HG03565 (cell line): ENCODE measurements around the gene PNMA6A.
"Not testable (repeated sequence)": the region's sequence is repeated elsewhere in the genome, so short reads cannot be mapped to it uniquely, and the experiment has no call there.

Experiments
- ATAC-seq: cut with Tn5 transposase; IDR thresholded peaks from one replicate; pipeline ENCODE4 v1.9.1; 2021; ENCODE audit warnings: mild to moderate bottlenecking, moderate library complexity; ENCODE audit not compliant: unreplicated experiment

PNMA6A gene

GRCh38 chrX:153074935-153075334 lies 2.7 kb downstream of the PNMA6A start:
- ATAC-seq: no peak

GRCh38 chrX:153075366-153075765 lies 3.1 kb downstream of the PNMA6A start:
- ATAC-seq: no peak

DNA sequence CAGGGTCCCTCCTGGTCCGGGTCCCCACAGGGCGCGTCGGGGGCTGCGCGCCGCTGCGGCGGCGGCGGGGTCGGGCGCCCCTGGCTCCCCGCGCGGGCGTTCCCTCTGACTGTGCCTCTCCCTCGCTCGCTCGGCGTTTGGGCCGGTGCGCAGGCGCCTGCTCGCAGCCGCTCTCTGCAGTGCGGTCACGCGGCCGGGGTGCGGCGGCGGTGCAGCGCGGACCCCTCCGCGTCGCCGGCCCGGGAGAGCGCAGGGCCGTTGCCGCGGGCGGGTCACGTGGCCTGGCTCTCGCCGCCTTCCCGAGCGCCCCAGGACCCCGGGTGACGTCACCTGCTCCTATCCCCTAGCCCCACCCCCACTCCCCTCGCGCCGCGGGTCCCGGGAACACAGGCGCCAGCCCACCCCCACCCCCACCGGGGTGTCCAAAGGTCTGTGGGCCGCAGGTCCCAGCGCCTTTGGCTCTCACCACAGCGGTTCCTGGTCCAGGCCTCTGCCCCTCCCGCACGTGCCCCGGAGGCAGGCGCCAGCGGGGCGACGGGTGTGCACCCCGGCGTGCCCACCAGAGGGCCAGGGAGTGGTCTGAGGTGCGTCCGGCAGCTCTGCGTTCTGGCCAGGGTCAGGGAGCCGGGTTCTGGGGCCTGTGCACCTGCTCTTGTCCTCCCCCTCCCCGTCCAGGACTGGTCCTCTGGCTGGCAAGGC lies 5.3 kb downstream of the PNMA6A start:
- not testable (repeated sequence) for ATAC-seq

GRCh38 chrX:153083238-153083923 lies 11.1 kb downstream of the PNMA6A start:
- ATAC-seq: not testable (repeated sequence)

DNA sequence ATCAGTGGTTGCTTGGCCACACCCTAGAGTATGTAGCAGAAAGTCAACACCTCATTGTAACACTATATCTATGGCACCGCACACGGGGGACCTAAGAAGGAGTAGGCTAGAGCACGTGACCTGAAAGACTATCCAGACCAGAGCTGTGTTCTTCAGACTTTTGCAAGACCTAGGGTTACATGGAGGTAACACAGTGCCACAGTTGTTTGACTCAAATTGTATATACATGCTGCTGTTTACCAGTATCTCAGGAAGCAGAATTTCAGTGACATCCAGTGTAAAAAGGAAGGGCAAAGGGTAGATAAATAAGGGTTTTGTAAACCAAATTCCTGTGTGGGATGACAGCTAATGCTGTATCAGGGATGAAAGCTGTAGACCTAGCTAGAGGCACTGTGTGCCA lies 30.2 kb downstream of the PNMA6A start:
- no peak for ATAC-seq

DNA sequence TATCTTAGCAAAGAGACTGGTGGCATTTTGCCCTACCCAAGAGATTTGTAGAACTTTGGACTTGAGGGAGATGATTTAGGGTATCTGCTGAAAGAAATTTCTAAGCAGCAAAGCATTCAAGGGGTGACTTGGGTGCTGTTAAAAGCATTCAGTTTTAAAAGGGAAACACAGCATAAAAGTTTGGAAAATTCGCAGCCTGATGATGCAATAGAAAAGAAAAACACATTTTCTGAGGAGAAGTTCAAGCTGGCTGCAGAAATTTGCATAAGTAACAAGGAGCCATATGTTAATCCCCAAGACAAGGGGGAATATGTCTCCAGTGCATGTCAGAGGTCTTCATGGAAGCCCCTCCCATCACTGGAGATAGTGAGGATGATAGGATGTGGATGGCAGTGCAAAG lies 32.7 kb downstream of the PNMA6A start:
- not testable (repeated sequence) for ATAC-seq

DNA sequence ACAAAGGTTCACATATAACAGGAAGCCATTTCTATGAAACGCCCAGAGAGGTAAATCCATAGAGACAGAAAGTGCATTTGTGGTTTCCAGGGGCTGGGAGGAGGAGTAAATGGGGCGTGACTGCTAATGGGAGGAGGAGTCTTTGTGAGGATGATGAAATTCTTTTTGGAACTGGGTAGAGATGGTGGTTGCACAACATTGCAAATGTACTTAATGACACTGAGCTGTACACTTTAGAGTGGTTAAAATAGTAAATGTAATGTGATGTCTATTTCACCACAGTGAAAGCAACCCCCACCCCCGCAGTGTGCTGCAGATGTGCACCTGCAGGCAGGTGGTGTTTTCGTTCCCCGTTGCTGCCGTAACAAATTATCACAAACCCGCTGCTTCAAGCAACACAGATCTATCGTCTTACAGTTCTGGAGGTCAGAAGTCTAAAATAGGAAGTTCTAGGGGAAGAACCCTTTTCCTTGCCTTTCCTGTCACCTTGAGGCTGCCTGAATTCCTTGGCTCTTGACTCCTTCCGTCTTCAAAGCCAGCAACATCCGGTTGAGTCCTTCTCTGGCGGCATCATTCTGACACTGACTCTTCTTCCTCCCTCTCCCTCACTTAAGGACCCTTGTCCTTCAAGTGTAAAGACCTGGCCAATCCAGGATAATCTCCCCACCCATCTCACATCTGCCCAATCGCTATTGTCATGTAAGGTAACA lies 34.0 kb downstream of the PNMA6A start:
- not testable (repeated sequence) for ATAC-seq

DNA sequence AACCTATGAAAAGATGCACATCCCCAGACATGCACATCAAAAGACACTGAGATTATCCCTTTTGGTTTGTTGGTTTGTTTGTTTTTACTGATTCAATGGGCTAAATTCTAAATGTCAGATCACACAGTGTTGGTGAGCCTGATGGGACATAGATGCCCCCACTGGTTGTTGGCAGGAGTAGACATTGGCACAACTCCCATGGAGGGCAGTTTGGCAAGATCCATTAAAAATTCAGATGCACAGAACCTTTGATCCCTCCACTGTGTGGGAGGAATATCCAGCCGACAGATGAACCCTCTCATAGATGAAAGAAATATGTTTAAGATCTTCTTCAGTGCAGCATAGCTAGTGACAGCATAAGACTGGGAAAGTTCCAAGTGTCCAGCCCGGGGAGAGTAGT lies 38.5 kb downstream of the PNMA6A start:
- not testable (repeated sequence) for ATAC-seq

DNA sequence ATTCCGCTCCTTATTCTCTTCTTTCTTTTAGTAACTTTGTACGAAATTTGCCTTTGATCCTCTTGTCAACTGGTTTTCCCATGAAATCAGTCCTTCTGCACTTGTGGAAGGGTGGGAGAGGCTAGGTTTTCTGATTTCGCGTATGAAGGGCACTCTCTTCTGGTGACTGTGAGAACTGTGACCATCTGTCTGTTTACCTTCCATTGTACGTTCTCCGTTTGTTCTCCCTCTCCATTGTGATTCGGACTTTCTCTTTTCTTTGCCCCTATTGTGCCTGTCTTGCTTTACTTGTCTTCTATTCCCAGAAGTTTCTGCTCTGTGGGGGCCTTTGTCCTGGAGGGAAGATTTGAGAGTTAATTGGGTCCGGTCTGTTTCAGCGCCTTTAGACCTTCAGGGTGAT lies 41.6 kb downstream of the PNMA6A start:
- ATAC-seq: not testable (repeated sequence)

DNA sequence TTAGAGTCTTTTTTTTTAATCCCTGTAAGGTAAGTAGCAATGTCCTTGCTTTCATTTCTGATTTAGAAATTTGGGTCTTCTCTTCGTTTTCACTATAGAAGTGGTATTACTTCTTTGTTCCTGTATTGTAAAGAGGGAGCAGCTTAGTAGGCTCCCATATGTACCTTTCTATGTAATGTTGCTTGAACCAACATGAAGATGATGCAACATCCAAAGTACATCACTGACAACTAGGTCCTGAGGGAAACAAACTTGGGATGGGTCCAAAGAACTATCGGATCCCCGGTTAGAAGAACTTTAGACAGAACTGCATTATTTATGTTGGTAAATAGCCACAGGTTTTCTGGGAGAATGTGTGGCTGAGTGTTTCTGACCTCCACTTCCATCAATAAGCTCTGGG lies 45.5 kb downstream of the PNMA6A start:
- ATAC-seq: not testable (repeated sequence)

GRCh38 chrX:153120230-153120629 lies 48.0 kb downstream of the PNMA6A start:
- ATAC-seq: not testable (repeated sequence)

- not testable (repeated sequence) for ATAC-seq
Observed at GRCh38 chrX:153123468-153123867, 51.2 kb downstream of the PNMA6A start.
